22Rv1 (cell line): ENCODE results near the gene ACOT7.
A peak's percentile ranks its signal among the peaks of the same experiment; 100 is the strongest.

Experiments
- CTCF ChIP-seq: fragments of 450-650 bp; IDR thresholded peaks from 2 replicates; pipeline ENCODE4 v1.5.1; 2017; ENCODE audit warnings: mild to moderate bottlenecking
- ZFX ChIP-seq: fragments of 450-650 bp; IDR thresholded peaks from 2 replicates; pipeline ENCODE4 v1.6.1; 2017; ENCODE audit warnings: antibody characterized with exemption, borderline replicate concordance

GRCh38 chr1:6347641-6348487, 45.7 kb downstream of the ACOT7 start:
- TF ChIP-seq CTCF: peak; percentile 84
- no peak for TF ChIP-seq ZFX
